GM19025 (cell line): ENCODE measurements around the gene ZRANB1.

Experiments
- ATAC-seq: cut with Tn5 transposase; IDR thresholded peaks from one replicate; pipeline ENCODE4 v1.9.1; 2021; ENCODE audit warnings: mild to moderate bottlenecking, low read depth, moderate library complexity; ENCODE audit not compliant: unreplicated experiment

ZRANB1 gene

GRCh38 chr10:125016611-125017202, 74.8 kb downstream of the ZRANB1 start:
- no peak for ATAC-seq

GRCh38 chr10:125017547-125018298, 75.8 kb downstream of the ZRANB1 start:
- ATAC-seq = no peak

- ATAC-seq = no peak
These were observed 76.7 kb downstream of the ZRANB1 start for GRCh38 chr10:125018576-125019143.

- no peak for ATAC-seq
These were observed 78.5 kb downstream of the ZRANB1 start for GRCh38 chr10:125020386-125020785.

GRCh38 chr10:125020871-125021270, 78.9 kb downstream of the ZRANB1 start:
- no peak for ATAC-seq

GRCh38 chr10:125021686-125022344, 79.9 kb downstream of the ZRANB1 start:
- no peak for ATAC-seq

GRCh38 chr10:125022671-125023070, 80.7 kb downstream of the ZRANB1 start:
- no peak for ATAC-seq

- ATAC-seq = no peak
These were observed 81.3 kb downstream of the ZRANB1 start for GRCh38 chr10:125023255-125023654.

- ATAC-seq = no peak
These were observed 82.1 kb downstream of the ZRANB1 start for GRCh38 chr10:125023862-125024496.

- no peak for ATAC-seq
These were observed 82.7 kb downstream of the ZRANB1 start for GRCh38 chr10:125024497-125025234.

- ATAC-seq = no peak
These were observed 83.4 kb downstream of the ZRANB1 start for GRCh38 chr10:125025341-125025740.

GRCh38 chr10:125026036-125026931, 84.4 kb downstream of the ZRANB1 start:
- ATAC-seq = no peak

- ATAC-seq = no peak
These were observed 85.2 kb downstream of the ZRANB1 start for GRCh38 chr10:125026974-125027735.

- no peak for ATAC-seq
These were observed 86.2 kb downstream of the ZRANB1 start for GRCh38 chr10:125027871-125028869.

- no peak for ATAC-seq
These were observed 87.8 kb downstream of the ZRANB1 start for GRCh38 chr10:125029584-125030242.

GRCh38 chr10:125030567-125031197, 88.8 kb downstream of the ZRANB1 start:
- no peak for ATAC-seq
